Measurements from ENCODE around the gene FAM83B.

Gene FAM83B

DNA sequence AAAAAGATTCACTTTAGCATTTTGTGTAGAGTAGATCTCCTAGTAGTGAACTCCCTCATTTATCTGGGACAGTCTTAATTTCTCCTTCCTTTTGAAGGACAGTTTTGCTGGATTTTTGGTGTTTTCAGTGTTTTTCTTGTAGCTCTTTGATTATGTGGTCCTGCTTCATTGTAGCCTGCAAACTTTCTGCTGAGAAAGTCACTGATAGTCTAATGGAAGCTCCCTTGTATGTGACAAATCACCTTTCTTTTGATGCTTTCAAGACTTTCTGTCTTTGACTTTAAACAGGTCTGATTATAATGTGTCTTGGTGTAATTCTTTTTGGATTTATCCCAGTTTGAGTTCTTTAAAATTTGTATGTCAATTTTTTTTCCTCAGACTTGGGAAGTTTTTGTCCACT is 86.1 kb downstream of the FAM83B start:
- no peaks in the 10 kb centered on the region for H3K79me2 ChIP-seq (ENCODE audit: insufficient read depth, low read length)
- no peak overlapping the region for H3K9ac ChIP-seq (ENCODE audit: low read length)
- H3K27me3 ChIP-seq (ENCODE audit: low read length): no peaks in the 10 kb centered on the region
- no peak overlapping the region for H3K4me2 ChIP-seq (ENCODE audit: low read depth, low read length, poor library complexity, severe bottlenecking)
- no peak overlapping the region for H3K4me3 ChIP-seq (ENCODE audit: insufficient read depth, low read length, poor library complexity, severe bottlenecking)
- no peaks in the 10 kb centered on the region for H4K20me1 ChIP-seq (ENCODE audit: low read depth, low read length)
- H2AFZ ChIP-seq (ENCODE audit: low read depth, low read length, severe bottlenecking): no peak overlapping the region
- H3K27ac ChIP-seq (ENCODE audit: low read depth, low read length): no peak overlapping the region
- no peaks in the 10 kb centered on the region for H3F3A ChIP-seq (ENCODE audit: insufficient read depth)
- no peak for TF ChIP-seq EZH2phosphoT487 (conservative IDR thresholded peaks at IDR 0.05; ENCODE audit: low read length)
- TF ChIP-seq, protein P1, sequence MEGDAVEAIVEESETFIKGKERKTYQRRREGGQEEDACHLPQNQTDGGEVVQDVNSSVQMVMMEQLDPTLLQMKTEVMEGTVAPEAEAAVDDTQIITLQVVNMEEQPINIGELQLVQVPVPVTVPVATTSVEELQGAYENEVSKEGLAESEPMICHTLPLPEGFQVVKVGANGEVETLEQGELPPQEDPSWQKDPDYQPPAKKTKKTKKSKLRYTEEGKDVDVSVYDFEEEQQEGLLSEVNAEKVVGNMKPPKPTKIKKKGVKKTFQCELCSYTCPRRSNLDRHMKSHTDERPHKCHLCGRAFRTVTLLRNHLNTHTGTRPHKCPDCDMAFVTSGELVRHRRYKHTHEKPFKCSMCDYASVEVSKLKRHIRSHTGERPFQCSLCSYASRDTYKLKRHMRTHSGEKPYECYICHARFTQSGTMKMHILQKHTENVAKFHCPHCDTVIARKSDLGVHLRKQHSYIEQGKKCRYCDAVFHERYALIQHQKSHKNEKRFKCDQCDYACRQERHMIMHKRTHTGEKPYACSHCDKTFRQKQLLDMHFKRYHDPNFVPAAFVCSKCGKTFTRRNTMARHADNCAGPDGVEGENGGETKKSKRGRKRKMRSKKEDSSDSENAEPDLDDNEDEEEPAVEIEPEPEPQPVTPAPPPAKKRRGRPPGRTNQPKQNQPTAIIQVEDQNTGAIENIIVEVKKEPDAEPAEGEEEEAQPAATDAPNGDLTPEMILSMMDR (IDR thresholded peaks at IDR 0.05; ENCODE audit: insufficient read depth, low read length, poor library complexity, severe bottlenecking): no peak
- H3K9me3 ChIP-seq (ENCODE audit: insufficient read depth, low read length): no peaks in the 10 kb centered on the region
- no peaks in the 10 kb centered on the region for H3K9me2 ChIP-seq (replicated peaks; ENCODE audit: insufficient read depth, low read length)
- H3K36me3 ChIP-seq (ENCODE audit: low read length): no peaks in the 10 kb centered on the region

DNA sequence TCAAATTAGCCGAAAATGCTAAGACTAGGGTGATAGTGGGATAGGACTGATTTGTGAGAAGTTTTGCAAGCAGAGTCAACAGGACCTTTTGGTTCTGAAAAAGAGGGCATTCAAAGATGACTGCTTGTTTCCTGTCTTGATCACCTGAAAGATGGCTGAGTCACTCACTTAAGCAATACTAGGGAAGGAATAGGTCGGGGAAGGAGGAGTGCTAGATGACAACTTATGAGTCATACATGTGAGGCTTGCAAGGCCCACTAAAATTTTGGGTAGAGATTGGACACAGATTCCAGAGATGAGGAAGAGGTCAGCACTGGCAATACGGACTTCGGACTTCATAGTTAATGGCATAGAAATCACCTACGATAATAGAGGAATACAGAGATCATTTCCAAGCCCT is 89.2 kb downstream of the FAM83B start:
- no peak overlapping the region for H2AFZ ChIP-seq (ENCODE audit: low read depth, low read length, severe bottlenecking)
- H3K9me3 ChIP-seq (ENCODE audit: insufficient read depth, low read length): no peaks in the 10 kb centered on the region
- no peaks in the 10 kb centered on the region for H3K27me3 ChIP-seq (ENCODE audit: low read length)
- H3K27ac ChIP-seq (ENCODE audit: low read depth, low read length): no peak overlapping the region
- H3K9me2 ChIP-seq (replicated peaks; ENCODE audit: insufficient read depth, low read length): no peaks in the 10 kb centered on the region
- H3K4me3 ChIP-seq (ENCODE audit: insufficient read depth, low read length, poor library complexity, severe bottlenecking): no peak overlapping the region
- no peak overlapping the region for H3K9ac ChIP-seq (ENCODE audit: low read length)
- H3K36me3 ChIP-seq (ENCODE audit: low read length): no peaks in the 10 kb centered on the region
- no peak overlapping the region for H3K4me2 ChIP-seq (ENCODE audit: low read depth, low read length, poor library complexity, severe bottlenecking)
- H3K79me2 ChIP-seq (ENCODE audit: insufficient read depth, low read length): no peaks in the 10 kb centered on the region
- no peaks in the 10 kb centered on the region for H4K20me1 ChIP-seq (ENCODE audit: low read depth, low read length)
- no peaks in the 10 kb centered on the region for H3F3A ChIP-seq (ENCODE audit: insufficient read depth)
- TF ChIP-seq, protein P1 (IDR thresholded peaks at IDR 0.05; ENCODE audit: insufficient read depth, low read length, poor library complexity, severe bottlenecking): no peak
- no peak for TF ChIP-seq EZH2phosphoT487 (conservative IDR thresholded peaks at IDR 0.05; ENCODE audit: low read length)

DNA sequence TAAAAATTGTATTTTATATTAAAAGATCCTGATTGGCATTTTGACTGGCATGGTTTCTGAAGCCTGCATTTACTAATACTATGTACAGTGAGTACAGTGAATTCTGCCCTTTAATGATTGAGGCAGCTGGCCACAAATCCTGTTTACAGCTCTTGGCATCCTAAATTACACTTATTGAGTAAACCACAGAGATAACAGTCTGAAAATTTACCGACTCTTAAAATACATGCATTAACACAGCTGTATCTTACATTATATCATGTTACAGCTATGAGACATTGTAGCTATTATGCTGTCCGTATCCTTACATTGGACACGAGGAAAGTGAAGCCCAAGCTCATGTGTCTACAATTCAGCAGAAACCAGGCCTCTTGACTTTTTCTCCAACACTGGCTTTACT is 90.8 kb downstream of the FAM83B start:
- H3K9me2 ChIP-seq (replicated peaks; ENCODE audit: insufficient read depth, low read length): no peaks in the 10 kb centered on the region
- no peak overlapping the region for H3K4me3 ChIP-seq (ENCODE audit: insufficient read depth, low read length, poor library complexity, severe bottlenecking)
- H3K9me3 ChIP-seq (ENCODE audit: insufficient read depth, low read length): no peaks in the 10 kb centered on the region
- no peak overlapping the region for H3K27ac ChIP-seq (ENCODE audit: low read depth, low read length)
- H3K27me3 ChIP-seq (ENCODE audit: low read length): no peaks in the 10 kb centered on the region
- H4K20me1 ChIP-seq (ENCODE audit: low read depth, low read length): no peaks in the 10 kb centered on the region
- no peak for TF ChIP-seq EZH2phosphoT487 (conservative IDR thresholded peaks at IDR 0.05; ENCODE audit: low read length)
- TF ChIP-seq, protein P1 (IDR thresholded peaks at IDR 0.05; ENCODE audit: insufficient read depth, low read length, poor library complexity, severe bottlenecking): no peak
- no peak overlapping the region for H3K9ac ChIP-seq (ENCODE audit: low read length)
- H2AFZ ChIP-seq (ENCODE audit: low read depth, low read length, severe bottlenecking): no peak overlapping the region
- H3F3A ChIP-seq (ENCODE audit: insufficient read depth): no peaks in the 10 kb centered on the region
- H3K36me3 ChIP-seq (ENCODE audit: low read length): no peaks in the 10 kb centered on the region
- H3K79me2 ChIP-seq (ENCODE audit: insufficient read depth, low read length): no peaks in the 10 kb centered on the region
- no peak overlapping the region for H3K4me2 ChIP-seq (ENCODE audit: low read depth, low read length, poor library complexity, severe bottlenecking)

All from SU-DHL-6 (cell line).